ENCODE results near the gene ATP1B3.

ATP1B3 gene

DNA sequence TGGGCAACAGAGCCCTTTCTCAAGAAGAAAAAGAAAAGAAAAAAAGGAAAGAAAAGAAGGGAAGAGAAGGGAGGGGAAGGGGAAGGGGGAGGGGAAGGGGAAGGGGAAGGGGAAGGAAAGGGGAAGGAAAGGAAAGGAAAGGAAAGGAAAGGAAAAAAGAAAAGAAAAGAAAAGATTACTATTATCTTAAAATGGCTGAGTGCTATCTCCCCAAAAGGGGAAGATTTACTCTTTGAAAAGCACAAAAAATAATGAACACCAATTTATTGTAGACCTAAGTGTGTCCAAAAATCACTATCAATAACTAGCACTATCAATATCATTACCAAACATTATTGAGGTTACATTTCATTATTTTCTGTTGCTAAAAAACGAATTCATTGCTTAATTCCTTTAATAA, 89.0 kb downstream of the ATP1B3 start (continued):
- TF ChIP-seq ZNF221 (tag by site-specific recombination; IDR thresholded peaks at IDR 0.05; ENCODE audit: borderline replicate concordance) (no peak), ZNF19 (tag by site-specific recombination; IDR thresholded peaks at IDR 0.05; ENCODE audit: low read depth) (no peak), BCL11B (tag by site-specific recombination; IDR thresholded peaks at IDR 0.05; ENCODE audit: low read depth) (no peak)

DNA sequence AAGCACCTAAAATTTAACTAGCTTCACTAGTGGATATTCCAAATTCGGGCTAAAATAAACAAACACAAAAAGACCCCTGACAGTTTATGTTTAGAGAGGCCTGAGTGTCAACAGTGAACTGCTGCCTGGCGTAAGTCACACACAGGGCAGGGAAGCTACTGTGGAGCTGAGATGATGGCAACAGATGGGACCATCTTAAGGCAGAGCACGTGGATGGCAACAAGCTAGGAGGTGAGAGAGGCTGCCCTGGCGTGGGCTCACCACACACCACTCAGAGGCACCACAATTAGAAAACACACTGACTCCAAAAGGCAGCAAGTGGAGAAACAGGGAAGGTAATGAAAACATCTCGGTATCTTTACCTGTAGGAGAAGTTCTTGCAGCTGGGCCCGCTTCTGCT, 93.3 kb downstream of the ATP1B3 start:
- TF ChIP-seq ZNF514 (tag by site-specific recombination; IDR thresholded peaks at IDR 0.05) (no peak), ZNF423 (tag by site-specific recombination; IDR thresholded peaks at IDR 0.05) (no peak)
- ChIA-PET POLR2A (no interaction called here), CTCF (interaction anchor here (1.0 kb wide), 1 partner anchor 87 kb away, joined by 3 read pairs; no protein-coding TSS in a partner anchor)
- Histone ChIP-seq H3K27ac (ENCODE audit: extremely low read depth, low read depth, low read length) (no peak overlapping the region), H3K4me1 (ENCODE audit: control insufficient read depth, insufficient read depth, low read length) (no peaks in the 10 kb centered on the region), H3K9me3 (ENCODE audit: control insufficient read depth, insufficient read depth, low read depth, low read length) (no peaks in the 10 kb centered on the region), H3K36me3 (ENCODE audit: control insufficient read depth in 2 of 2, insufficient read depth in 1 of 2, low read length in 2 of 2) (peaks cover 0 to 2% of the 10 kb centered on the region in 2 experiments; a peak in 2 of 3 replicates), H3K4me3 (ENCODE audit: low read depth, low read length) (no peak overlapping the region)

DNA sequence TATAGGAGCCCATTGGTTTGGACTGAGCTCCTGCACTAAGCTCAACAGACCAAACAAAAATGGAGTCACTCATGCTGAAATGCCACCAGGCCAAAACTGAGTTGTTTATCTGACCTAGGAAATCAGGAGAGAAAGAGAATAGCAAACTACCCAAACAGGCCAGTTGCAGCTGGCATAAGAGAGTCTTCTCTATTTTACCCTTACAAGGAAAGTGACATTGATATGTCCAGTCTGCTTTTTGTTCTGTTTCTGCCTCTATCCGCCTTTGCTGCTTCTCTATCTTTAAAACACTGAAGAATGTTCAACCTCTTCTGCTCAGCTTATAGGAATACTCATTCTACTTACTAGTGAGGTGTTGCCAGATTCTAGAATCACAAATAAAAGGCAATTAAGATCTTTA, 95.1 kb downstream of the ATP1B3 start:
- H3K9me3 ChIP-seq (ENCODE audit: control insufficient read depth, insufficient read depth, low read depth, low read length) = no peaks in the 10 kb centered on the region
- H3K36me3 ChIP-seq (ENCODE audit: control insufficient read depth in 2 of 2, insufficient read depth in 1 of 2, low read length in 2 of 2) = peaks cover 0 to 2% of the 10 kb centered on the region in 2 experiments; a peak in 2 of 3 replicates
- no peak overlapping the region for H3K4me3 ChIP-seq (ENCODE audit: low read depth, low read length)
- no peaks in the 10 kb centered on the region for H3K4me1 ChIP-seq (ENCODE audit: control insufficient read depth, insufficient read depth, low read length)
- ChIA-PET POLR2A (no interaction called here), CTCF (interaction anchor here (1.9 kb wide), 1 partner anchor 9 kb away, joined by 7 read pairs; no protein-coding TSS in a partner anchor)
- no peak overlapping the region for H3K27ac ChIP-seq (ENCODE audit: extremely low read depth, low read depth, low read length)
- TF ChIP-seq KLF7 (tag by site-specific recombination; IDR thresholded peaks at IDR 0.05; ENCODE audit: borderline replicate concordance) (no peak), ZNF777 (tag by site-specific recombination; IDR thresholded peaks at IDR 0.05; ENCODE audit: borderline replicate concordance) (no peak), ZNF354C (tag by site-specific recombination; IDR thresholded peaks at IDR 0.05; ENCODE audit: borderline replicate concordance, low read depth) (no peak), ZNF747 (tag by site-specific recombination; IDR thresholded peaks at IDR 0.05) (no peak), ZNF585B (tag by site-specific recombination; IDR thresholded peaks at IDR 0.05) (no peak), ZEB2 (tag by site-specific recombination; IDR thresholded peaks at IDR 0.05) (no peak), ZNF174 (tag by site-specific recombination; IDR thresholded peaks at IDR 0.05) (no peak), KLF16 (tag by site-specific recombination; IDR thresholded peaks at IDR 0.05) (no peak), ZNF274 (IDR thresholded peaks at IDR 0.05; ENCODE audit: low read length) (no peak), ZNF274 (tag by site-specific recombination; IDR thresholded peaks at IDR 0.05; ENCODE audit: borderline replicate concordance) (no peak), ZNF660 (tag by site-specific recombination; IDR thresholded peaks at IDR 0.05) (no peak), ZNF548 (tag by site-specific recombination; IDR thresholded peaks at IDR 0.05) (no peak), ZNF623 (tag by site-specific recombination; IDR thresholded peaks at IDR 0.05) (no peak), ZNF621 (tag by site-specific recombination; IDR thresholded peaks at IDR 0.05) (no peak)
- TF ChIP-seq, protein P1, sequence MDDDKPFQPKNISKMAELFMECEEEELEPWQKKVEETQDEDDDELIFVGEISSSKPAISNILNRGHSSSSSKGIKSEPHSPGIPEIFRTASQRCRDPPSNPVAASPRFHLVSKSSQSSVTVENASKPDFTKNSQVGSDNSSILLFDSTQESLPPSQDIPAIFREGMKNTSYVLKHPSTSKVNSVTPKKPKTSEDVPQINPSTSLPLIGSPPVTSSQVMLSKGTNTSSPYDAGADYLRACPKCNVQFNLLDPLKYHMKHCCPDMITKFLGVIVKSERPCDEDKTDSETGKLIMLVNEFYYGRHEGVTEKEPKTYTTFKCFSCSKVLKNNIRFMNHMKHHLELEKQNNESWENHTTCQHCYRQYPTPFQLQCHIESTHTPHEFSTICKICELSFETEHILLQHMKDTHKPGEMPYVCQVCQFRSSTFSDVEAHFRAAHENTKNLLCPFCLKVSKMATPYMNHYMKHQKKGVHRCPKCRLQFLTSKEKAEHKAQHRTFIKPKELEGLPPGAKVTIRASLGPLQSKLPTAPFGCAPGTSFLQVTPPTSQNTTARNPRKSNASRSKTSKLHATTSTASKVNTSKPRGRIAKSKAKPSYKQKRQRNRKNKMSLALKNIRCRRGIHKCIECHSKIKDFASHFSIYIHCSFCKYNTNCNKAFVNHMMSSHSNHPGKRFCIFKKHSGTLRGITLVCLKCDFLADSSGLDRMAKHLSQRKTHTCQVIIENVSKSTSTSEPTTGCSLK (tag by site-specific recombination; IDR thresholded peaks at IDR 0.05) = no peak
- TF ChIP-seq, protein P2, sequence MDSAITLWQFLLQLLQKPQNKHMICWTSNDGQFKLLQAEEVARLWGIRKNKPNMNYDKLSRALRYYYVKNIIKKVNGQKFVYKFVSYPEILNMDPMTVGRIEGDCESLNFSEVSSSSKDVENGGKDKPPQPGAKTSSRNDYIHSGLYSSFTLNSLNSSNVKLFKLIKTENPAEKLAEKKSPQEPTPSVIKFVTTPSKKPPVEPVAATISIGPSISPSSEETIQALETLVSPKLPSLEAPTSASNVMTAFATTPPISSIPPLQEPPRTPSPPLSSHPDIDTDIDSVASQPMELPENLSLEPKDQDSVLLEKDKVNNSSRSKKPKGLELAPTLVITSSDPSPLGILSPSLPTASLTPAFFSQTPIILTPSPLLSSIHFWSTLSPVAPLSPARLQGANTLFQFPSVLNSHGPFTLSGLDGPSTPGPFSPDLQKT (IDR thresholded peaks at IDR 0.05; ENCODE audit: borderline replicate concordance, low read depth, low read length) = no peak
- TF ChIP-seq, protein P3, sequence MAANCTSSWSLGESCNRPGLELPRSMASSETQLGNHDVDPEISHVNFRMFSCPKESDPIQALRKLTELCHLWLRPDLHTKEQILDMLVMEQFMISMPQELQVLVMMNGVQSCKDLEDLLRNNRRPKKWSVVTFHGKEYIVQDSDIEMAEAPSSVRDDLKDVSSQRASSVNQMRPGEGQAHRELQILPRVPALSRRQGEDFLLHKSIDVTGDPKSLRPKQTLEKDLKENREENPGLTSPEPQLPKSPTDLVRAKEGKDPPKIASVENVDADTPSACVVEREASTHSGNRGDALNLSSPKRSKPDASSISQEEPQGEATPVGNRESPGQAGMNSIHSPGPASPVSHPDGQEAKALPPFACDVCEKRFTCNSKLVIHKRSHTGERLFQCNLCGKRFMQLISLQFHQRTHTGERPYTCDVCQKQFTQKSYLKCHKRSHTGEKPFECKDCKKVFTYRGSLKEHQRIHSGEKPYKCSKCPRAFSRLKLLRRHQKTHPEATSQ (tag by site-specific recombination; IDR thresholded peaks at IDR 0.05) = no peak
- TF ChIP-seq, protein P4, sequence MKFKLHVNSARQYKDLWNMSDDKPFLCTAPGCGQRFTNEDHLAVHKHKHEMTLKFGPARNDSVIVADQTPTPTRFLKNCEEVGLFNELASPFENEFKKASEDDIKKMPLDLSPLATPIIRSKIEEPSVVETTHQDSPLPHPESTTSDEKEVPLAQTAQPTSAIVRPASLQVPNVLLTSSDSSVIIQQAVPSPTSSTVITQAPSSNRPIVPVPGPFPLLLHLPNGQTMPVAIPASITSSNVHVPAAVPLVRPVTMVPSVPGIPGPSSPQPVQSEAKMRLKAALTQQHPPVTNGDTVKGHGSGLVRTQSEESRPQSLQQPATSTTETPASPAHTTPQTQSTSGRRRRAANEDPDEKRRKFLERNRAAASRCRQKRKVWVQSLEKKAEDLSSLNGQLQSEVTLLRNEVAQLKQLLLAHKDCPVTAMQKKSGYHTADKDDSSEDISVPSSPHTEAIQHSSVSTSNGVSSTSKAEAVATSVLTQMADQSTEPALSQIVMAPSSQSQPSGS (tag by site-specific recombination; IDR thresholded peaks at IDR 0.05; ENCODE audit: low read depth) = no peak
